ENCODE measurements around the gene CHEK1.
"Not testable (repeated sequence)": the region's sequence is repeated elsewhere in the genome, so short reads cannot be mapped to it uniquely, and the experiment has no call there.

CHEK1 gene

DNA sequence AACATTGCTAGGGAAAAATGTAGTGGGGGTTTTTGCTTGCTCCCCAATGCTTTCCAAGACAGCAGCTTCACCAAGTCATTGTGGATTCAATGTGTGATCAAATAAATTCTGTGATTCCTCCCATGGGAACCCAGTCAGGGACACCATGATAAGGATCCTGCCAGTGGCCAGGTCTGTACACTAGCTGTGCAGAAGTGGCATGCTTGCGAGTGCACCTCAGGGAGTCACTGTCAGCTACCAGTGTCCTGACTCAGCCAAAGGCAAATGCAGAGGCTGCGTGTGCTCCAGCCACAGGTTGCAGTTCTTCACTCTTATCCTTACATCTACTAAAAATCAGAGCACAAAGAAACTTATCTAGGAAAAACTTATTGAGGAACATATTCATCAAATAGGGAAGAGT, 65.0 kb downstream of the CHEK1 start:
- no peak for DNase-seq (ENCODE audit: low read depth in 2 of 3, low spot score in 1 of 3)

DNA sequence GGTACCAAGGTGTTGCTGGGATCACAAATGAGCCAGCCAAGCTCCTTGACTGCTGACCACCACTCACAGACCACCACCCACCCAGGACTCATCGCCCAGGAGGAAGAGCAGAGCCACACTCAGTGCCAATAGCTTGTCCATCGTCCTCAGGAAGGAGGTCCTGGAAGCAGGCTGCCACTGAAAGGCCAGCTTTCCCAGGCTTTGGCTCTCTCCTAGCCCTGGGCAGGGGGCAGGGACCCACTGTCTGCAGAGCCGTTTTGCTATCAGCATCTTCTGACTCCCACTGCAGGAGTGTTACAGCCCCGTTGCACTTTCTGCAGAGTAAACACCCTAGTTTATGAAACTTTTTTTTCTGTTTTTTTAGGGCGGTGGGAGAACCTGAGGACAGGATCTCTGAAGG, 67.9 kb downstream of the CHEK1 start:
- no peak for DNase-seq (ENCODE audit: low read depth in 2 of 3, low spot score in 1 of 3)

DNA sequence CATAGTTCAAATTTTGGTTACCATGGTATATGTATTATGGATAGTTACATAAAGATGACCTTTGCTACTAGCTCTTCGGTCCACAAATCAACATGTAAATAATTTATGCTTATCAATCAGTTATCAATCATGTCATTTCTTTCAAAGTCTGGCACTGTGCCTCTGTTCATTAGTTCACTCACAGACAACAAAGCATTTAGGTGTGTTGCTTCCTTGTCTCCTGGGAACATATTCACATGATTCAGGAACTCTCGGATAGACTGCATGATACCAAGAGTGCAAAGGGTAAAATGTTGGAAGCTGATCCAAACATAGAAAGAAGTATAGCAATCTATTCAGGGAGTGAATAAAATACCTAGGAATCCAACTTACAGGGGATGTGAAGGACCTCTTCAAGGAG, 70.0 kb downstream of the CHEK1 start:
- DNase-seq (ENCODE audit: low read depth in 2 of 3, low spot score in 1 of 3) = no peak

DNA sequence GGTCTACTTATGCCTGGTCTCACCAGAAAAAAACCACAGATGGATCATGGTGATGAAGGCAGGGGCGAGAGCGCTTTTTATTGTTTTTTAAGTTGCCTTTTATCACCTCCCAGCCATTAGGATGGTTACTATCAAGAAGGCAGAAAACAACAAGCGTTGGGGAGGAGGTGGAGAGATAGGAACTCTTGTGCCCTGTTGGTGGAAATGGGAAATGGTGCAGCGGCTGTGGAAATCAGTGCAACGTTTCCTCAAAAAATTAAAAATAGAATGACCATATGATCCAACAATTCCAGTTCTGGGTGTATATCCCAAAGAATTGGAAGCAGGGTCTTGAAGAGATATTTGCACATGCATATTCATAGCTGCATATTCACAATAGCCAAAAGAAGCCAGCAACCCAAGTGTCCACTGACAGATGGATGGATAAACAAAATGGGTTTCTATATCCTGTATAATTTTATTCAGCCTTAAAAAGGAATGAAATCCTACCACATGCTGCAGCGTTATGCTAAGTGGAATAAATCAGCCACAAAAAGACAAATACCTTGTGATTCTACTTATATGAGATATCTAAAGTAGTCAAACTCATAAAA, 76.2 kb downstream of the CHEK1 start:
- DNase-seq (ENCODE audit: low read depth in 2 of 3, low spot score in 1 of 3) = no peak

DNA sequence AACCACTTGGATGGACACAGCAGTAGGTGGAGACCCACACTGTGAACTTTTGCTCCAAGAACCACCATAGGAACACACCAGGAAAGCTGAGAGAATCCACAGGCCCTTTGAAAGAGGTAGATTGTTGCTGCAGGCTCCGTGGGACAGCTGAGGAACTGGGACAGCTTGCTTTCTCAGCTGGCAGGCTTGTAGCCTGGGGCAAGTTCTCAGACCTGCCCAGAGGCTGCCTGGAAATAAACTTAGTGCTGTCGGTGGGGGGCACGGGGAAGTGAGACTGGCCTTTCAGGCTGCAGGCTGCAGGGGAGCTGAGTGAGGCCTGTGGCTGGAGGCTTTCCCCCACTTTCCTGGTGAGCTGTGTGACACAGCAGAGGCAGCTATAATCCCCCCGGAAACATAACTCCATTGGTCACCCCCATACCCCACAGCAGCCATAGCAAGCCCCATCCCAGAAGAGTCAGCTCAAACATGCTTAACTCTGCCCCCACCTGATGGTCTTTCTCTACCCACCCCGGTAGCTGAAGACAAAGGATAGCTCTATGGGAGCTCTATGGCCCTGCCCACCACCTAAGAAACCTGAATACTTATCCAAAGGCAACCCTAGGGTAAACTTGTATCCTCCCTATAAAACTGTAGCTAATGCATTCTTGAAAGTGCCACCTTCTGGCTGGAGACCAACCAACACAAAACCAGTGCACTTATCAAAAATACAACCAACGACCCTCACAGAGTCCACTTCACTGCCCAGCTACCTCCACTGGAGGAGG, 77.1 kb downstream of the CHEK1 start:
- no peak for DNase-seq (ENCODE audit: low read depth in 2 of 3, low spot score in 1 of 3)

DNA sequence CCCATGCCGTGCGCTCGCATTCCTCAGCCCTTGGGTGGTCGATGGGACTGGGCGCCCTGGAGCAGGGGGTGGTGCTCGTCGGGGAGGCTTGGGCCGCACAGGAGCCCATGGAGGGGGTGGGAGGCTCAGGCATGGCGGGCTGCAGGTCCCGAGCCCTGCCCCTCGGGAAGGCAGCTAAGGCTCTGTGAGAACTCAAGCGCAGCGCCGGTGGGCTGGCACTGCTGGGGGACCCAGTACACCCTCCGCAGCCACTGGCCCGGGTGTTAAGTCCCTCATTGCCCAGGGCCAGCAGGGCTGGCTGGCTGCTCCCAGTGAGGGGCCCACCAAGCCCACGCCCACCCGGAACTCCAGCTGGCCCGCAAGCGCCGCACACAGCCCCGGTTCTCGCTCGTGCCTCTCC, 79.7 kb downstream of the CHEK1 start:
- DNase-seq (ENCODE audit: low read depth in 2 of 3, low spot score in 1 of 3) = not testable (repeated sequence)

DNA sequence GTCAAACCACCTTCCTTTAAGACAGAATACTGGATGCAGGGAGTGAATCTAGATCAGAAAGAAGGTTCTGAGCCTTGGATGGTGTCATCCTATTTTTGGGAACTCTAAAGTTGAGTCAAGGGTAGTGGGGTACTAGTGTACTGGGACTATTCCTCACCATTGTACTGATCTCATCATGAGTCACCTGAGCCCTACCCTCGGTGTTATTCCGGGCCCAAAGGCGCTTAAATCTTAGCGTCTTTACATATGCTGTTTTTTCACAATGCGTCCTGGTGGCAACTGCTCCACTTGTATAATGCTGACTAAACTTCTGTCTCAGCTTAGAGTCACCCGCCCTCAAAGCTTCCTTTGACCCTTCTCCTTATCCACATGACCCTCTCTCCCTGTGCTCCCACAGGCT, 95.8 kb downstream of the CHEK1 start:
- DNase-seq (ENCODE audit: low read depth in 2 of 3, low spot score in 1 of 3) = no peak

DNA sequence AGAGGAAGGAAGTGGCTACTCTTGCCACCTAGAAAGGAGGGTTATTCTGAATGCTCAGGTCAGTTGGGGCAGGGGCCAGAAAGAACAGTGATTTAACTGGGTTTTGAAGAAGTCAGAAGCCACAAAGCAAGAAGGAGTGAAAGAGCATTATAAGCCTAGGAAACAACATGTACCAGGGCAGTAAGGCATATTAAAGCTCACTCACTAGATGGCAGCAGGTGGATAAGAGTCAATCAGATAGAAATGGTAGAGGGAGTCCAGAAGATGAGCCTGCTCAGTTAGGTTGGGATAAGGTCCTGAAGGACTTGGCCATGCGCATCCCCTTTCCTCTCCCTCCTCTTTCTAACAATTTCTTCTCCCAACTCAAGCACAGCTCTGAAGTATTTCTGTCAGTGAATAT, 99.2 kb downstream of the CHEK1 start:
- no peak for DNase-seq (ENCODE audit: low read depth in 2 of 3, low spot score in 1 of 3)
